Testis (tissue), 2 donors: ENCODE results near the gene GDPD5.

Experiments
- CTCF ChIP-seq, 3 experiments: fragments of 450-650 bp in 2 of 3; fragments of 200-600 bp in 1 of 3; sonication (generic) in 1 of 3; IDR thresholded peaks; one replicate each; pipeline ENCODE4 v1.5.1; 2016 to 2019; ENCODE audit warnings: antibody characterized with exemption in 3 of 3, mild to moderate bottlenecking in 2 of 3, moderate library complexity in 1 of 3
- POLR2A ChIP-seq: fragments of 450-650 bp; IDR thresholded peaks from one replicate; pipeline ENCODE4 v1.6.1; 2017; ENCODE audit warnings: antibody characterized with exemption, mild to moderate bottlenecking, moderate library complexity

- TF ChIP-seq CTCF (IDR thresholded peaks at IDR 0.05), result no peak
- no peak for TF ChIP-seq POLR2A
Measured at GRCh38 chr11:75505916-75506692, 19.6 kb downstream of the GDPD5 start.
